ENCODE data around the gene MTARC1.

- TF ChIP-seq CTCF (IDR thresholded peaks at IDR 0.05) (no peak), POLR2A (IDR thresholded peaks at IDR 0.05) (no peak)
These were observed 31.4 kb upstream of the MTARC1 start for GRCh38 chr1:220755309-220755708.
